GM12891 (cell line): ENCODE results near the gene PPIL1.
A peak's percentile ranks its signal among the peaks of the same experiment; 100 is the strongest.

Experiments
- DNase-seq: peaks from one replicate; pipeline ENCODE4 v3.0.0; 2011; ENCODE audit warnings: low spot score; ENCODE audit not compliant: insufficient read length
- FAIRE-seq: peaks from 2 replicates; lab custom pipeline; 2011; peaks lifted over from hg19 to GRCh38; lab: Jason Lieb, UNC
- PAX5 ChIP-seq: IDR thresholded peaks from 2 replicates; pipeline ENCODE4 v1.6.1; 2011; ENCODE audit warnings: low read length, moderate library complexity, mild to moderate bottlenecking; ENCODE audit not compliant: insufficient read depth, severe bottlenecking
- POLR2A ChIP-seq: IDR thresholded peaks from 2 replicates; pipeline ENCODE4 v1.6.1; 2011; ENCODE audit warnings: low read depth, low read length, control low read depth
- POLR2AphosphoS5 ChIP-seq: IDR thresholded peaks from 2 replicates; pipeline ENCODE4 v1.6.1; 2011; ENCODE audit warnings: low read depth, low read length, control low read depth
- POU2F2 ChIP-seq: IDR thresholded peaks from 2 replicates; pipeline ENCODE4 v1.6.1; 2011; ENCODE audit warnings: low read depth, mild to moderate bottlenecking, control low read depth, low read length, moderate library complexity
- SPI1 ChIP-seq: IDR thresholded peaks from 2 replicates; pipeline ENCODE4 v1.6.1; 2011; ENCODE audit warnings: low read depth, low read length, control low read depth
- TAF1 ChIP-seq: IDR thresholded peaks from 2 replicates; pipeline ENCODE4 v1.6.1; 2011; ENCODE audit warnings: low read depth, low read length, control low read depth

Gene PPIL1

DNA sequence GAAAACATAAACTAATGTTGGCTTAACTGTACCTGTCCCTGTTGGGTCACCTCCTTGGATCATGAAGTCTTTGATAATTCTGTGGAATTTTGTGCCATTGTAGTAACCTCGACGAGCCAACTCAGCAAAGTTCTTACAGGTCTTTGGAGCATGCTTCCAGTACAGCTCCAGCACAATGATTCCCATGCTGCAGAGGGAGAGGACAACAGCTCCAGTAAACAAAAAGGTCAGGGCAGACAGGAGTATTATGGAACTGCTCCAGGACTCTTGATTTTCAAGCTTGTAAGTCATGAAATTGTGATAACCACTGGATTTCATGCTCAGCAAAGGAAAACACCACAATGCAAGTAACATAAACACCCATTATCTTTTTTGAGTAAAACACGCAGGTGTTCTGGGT lies 2.9 kb downstream of the PPIL1 start:
- no peak for TF ChIP-seq POU2F2
- no peak for TF ChIP-seq TAF1
- no peak for TF ChIP-seq SPI1
- no peak for TF ChIP-seq POLR2AphosphoS5
- no peak for TF ChIP-seq POLR2A
- no peak for TF ChIP-seq PAX5
- DNase-seq: no peak
- no peak for FAIRE-seq

DNA sequence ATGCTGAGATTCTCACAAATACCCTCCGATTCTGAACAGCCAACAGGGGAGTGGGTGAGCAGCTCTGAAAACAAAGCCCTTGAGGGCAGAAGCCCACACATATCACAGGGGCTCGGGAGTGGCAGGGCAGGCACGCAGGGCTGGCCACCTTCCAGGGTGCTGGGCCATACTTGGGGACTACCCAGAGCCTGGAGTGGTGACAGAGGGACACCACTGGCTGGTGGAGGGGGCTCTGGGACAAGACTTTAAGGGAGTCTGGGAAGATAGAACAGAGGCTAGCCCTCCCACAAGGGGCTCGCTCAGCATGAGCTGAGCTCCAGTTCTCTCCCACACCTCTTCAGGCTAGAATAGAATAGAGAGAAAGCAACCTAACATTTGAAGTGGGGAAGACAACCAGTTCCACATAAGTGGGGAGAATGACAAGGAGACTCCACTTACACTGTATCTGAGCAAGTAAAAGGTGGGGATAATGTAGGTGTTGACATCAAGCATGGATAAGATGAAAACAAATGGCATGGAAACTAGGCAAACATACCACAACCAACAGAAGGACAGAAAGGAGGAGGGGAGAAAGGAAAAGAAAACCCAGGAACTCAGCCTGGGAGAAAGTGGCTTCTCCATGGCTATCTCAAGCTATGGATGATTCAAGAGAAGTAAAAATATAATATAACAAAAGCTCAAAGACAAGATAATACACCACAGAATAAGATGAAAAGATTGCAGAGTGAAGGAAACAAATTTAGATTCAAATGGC lies 7.0 kb downstream of the PPIL1 start:
- FAIRE-seq (no peak), DNase-seq (no peak)
- no peak for TF ChIP-seq POLR2A
- TF ChIP-seq PAX5: no peak
- TF ChIP-seq SPI1: no peak
- TF ChIP-seq POLR2AphosphoS5: no peak
- TF ChIP-seq POU2F2: no peak
- TF ChIP-seq TAF1: no peak

DNA sequence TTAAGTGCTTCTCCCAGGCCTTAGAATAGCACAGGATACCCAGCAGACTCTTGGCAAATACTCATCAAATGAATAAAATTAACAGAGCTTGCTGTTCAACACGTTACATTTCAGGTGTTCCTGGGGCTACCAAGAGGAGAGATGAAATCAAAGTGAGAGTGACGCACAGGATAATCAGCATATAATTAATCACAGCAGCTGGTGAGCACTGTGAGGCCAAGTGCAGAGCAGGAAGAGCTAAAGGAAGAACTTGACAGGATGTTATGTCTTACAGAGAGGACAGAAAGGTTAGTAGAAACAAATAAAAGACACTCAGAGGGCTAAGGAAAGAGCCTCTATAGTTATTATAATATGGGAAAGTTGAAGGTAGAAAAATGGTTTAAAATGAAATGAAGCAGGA lies 8.8 kb downstream of the PPIL1 start:
- no peak for DNase-seq
- TF ChIP-seq POU2F2 (no peak), POLR2AphosphoS5 (no peak), PAX5 (no peak), SPI1 (no peak), TAF1 (no peak), POLR2A (no peak)
- FAIRE-seq: peak; percentile 26

DNA sequence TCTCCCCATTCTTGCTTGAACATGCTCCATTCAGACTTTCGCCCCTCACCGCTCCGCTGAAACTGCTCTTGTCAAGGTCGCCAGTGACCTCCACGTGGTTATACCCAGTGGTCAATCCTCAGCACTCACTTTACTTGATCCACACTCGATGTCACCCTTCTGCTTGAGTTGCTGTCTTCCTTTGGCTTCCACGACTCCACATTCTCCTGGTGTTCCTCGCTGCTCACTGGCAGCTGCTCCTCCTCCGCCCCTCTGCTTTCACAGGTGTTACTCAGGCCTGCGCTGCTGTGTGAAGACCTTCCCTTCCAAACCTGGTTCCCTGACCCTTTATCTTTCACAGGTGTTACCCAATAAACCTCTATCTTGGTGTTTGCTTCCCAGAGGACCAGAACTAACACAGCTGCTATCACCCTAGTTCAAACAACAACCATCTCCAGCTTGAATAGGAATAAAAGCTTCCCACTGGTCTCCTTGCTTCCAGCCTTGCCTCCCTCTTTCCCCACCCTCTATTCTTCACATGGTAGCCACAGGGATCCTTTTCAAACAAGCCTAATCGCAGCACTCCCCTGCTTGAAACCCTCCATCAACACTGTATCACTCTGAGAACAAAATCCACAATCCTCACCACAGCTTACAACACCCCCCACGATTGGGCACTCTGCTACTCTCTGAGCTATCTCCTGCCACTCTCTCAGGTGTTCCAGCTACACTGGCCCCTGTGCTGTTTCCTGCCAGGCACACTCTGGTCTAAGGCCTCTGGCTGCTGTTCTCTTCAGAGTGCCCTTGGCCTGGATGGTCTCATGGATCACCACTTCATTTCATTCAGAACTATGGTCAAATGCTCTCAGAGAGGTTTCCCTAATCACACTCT lies 10.7 kb downstream of the PPIL1 start:
- no peak for FAIRE-seq

DNA sequence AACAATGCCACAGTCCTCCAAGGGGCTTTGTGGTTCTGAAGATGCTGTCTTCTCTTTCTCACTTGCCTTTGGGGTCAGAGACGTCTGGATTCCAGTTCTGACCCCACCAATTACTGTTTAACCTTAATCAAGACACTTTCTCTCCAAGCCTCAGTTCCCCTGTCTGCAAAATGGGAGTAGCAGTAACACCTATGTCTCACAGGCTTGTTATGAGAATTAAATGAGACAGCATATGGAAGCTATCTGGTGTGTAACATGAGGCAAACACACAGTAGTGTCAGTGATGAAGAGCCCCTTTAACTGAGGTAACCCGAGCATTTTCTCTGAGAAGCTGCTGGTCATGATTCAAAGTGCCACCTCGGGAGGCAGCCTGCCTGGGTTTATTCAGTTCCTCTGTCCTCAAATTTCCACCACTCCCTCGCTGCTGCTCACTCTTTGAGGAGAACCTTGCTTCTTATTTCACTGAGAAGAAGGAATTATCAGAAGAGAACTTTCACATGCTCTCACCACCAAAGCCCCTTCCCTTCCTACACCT lies 11.7 kb downstream of the PPIL1 start:
- DNase-seq: no peak

More for the DNA sequence above, 10.7 kb downstream of the PPIL1 start:
- no peak for DNase-seq
- TF ChIP-seq TAF1: no peak
- TF ChIP-seq SPI1: no peak
- TF ChIP-seq POU2F2: no peak
- TF ChIP-seq POLR2A: no peak
- TF ChIP-seq POLR2AphosphoS5: no peak
- no peak for TF ChIP-seq PAX5

DNA sequence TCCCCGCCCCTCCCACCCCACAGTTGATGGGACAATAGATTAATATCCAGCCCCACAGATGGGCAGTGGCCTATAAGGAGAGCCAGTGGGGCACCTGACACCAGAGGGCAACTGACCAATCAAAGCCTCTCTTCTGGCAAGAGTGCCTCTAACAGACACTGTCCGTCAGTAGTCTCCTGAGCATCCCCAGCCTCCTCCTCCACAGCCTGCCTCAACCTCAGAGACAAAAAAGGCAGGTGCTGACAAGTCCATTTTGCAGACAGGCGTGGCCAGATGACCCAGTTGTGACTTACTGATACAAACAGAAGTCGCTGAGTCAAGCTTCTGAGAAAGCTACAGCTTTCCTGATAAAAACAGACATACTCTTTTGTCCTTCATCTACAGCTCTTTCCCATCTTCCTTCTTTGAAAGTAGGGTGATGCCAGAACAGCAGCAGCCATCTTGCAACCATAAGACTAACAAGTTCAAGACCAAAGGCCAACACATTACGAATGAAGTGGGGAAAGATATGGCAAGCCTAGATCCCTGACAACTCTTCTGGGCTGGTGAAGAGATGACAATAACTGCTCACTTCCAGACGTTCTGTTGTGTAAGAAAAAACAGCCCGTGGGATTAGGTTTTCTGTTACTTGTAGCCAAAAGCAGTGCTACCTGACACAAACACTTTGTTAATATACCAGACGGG lies 12.3 kb downstream of the PPIL1 start:
- DNase-seq: no peak
- TF ChIP-seq POU2F2 (no peak), POLR2A (no peak), POLR2AphosphoS5 (no peak), SPI1 (no peak), PAX5 (no peak), TAF1 (no peak)
- FAIRE-seq: no peak

More for the DNA sequence above, 11.7 kb downstream of the PPIL1 start:
- TF ChIP-seq SPI1 (no peak), PAX5 (no peak), POU2F2 (no peak), POLR2A (no peak), TAF1 (no peak), POLR2AphosphoS5 (no peak)
- FAIRE-seq: no peak

DNA sequence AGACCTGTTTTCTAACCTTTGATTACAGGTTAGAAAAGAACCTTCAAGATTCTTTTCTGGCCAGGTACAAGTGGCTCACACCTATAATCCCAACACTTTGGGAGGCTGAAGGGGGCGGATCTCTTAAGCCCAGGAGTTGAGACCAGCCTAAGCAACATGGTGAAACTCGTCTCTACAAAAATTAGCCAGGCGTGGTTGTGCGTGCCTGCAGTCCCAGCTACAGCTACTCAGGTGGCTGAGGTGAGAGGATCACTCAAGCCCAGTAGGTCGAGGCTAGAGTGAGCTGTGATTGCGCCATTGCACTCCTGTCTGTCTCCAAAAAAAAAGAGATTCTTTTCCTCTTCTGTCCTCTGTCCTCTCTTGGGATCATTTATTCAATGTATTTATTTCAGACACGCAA lies 14.5 kb downstream of the PPIL1 start:
- TF ChIP-seq POLR2AphosphoS5 (no peak), SPI1 (no peak), PAX5 (no peak), POLR2A (no peak), POU2F2 (no peak), TAF1 (no peak)
- no peak for DNase-seq
- no peak for FAIRE-seq

DNA sequence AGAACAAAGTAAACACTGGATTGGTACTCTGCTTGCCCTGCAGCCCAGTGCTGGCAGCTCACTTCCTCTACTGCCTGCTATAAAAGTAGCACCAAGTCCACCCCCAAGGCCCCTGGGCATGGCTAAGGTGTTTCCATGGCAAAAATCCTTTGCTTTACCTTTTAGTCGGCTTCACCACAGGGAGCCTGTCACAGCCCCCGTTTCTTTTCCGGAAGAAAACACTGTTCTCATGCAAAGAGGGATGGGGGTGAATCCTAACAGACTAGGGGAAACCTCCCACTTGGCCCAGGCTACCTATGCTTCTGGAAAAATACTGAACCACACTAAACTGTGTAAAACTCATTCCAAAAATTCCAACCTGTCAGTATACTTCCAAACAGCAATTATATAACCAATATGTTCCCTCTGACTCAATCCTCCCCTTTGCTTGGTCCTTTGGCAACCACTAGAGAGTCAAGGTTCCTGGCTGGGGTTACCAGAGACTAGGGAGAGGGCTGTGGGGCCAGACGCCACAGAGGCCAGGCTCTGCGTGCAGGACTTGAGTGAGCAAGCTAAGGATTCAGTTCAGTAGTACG lies 16.1 kb downstream of the PPIL1 start:
- FAIRE-seq (no peak), DNase-seq (no peak)
- no peak for TF ChIP-seq POU2F2
- TF ChIP-seq PAX5: no peak
- TF ChIP-seq POLR2AphosphoS5: no peak
- TF ChIP-seq POLR2A: no peak
- TF ChIP-seq TAF1: no peak
- TF ChIP-seq SPI1: no peak
